GM12878 (cell line): ENCODE measurements around the gene ANKRD17. TPM values are rescaled to one million over a fixed set of nuclear protein-coding genes. Genes with fewer than 3 reads are reported as not detected.
A peak's percentile ranks its signal among the peaks of the same experiment; 100 is the strongest.

Experiments used
- ATAC-seq: fragments of 200-7000 bp; cut with Tn5 transposase; 3 replicates; pipeline ENCODE4 v1.9.1; 2020; ENCODE audit warnings: mild to moderate bottlenecking, moderate library complexity
- BruUV-seq: library from RNA; stranded (reverse); fragments of 400-500 nt; replicated peaks from 2 replicates; lab custom pipeline; 2021; lab: Mats Ljungman, UMichigan
- CTCF ChIA-PET: fragments of 300-600 bp; sonication (Branson Sonifier 250); formaldehyde crosslinking; extraction: SDS; loops from one replicate; lab custom pipeline; 2021; ENCODE audit warnings: inconsistent platforms; lab: Yijun Ruan, JAX
- POLR2A ChIA-PET: fragments of 350-600 bp; formaldehyde crosslinking; extraction: SDS; loops from one replicate; lab custom pipeline; 2021; ENCODE audit warnings: inconsistent platforms; lab: Charles Lee
- RAD21 ChIA-PET: fragments of 300-600 bp; sonication (Branson Sonifier 250); formaldehyde crosslinking; loops from one replicate; lab custom pipeline; 2023; ENCODE audit warnings: antibody characterized with exemption; ENCODE audit not compliant: unreplicated experiment; lab: Charles Lee
- SMC1A ChIA-PET: fragments of 300-600 bp; sonication (Branson Sonifier 250); formaldehyde crosslinking; loops from one replicate; lab custom pipeline; 2023; ENCODE audit not compliant: unreplicated experiment, uncharacterized antibody; lab: Charles Lee
- DNase-seq: peaks from one replicate; pipeline ENCODE4 v3.0.0-alpha.2; 2011; ENCODE audit warnings: low read depth, low spot score
- FAIRE-seq: peaks from 3 replicates; lab custom pipeline; 2011; peaks lifted over from hg19 to GRCh38; lab: Jason Lieb, UNC
- H2AFZ ChIP-seq: 2 replicates; pipeline ENCODE4 v1.6.0; 2011; ENCODE audit warnings: low read depth, low read length, control low read depth; ENCODE audit not compliant: control insufficient read depth
- H3K27ac ChIP-seq: 2 replicates; pipeline ENCODE4 v1.5.1; 2011; ENCODE audit warnings: control low read depth; ENCODE audit not compliant: control insufficient read depth, insufficient read depth
- H3K27me3 ChIP-seq, 2 experiments: replicated peaks in 1 of 2; 2 replicates each; pipeline versions ENCODE4 v1.6.0 to v1.6.1; 2011; ENCODE audit warnings: low read length in 1 of 2; ENCODE audit not compliant: control insufficient read depth in 2 of 2, insufficient read depth in 2 of 2
- H3K36me3 ChIP-seq, 2 experiments: 2 replicates each; pipeline ENCODE4 v1.5.1; 2011; ENCODE audit warnings: low read length in 1 of 2; ENCODE audit not compliant: control insufficient read depth in 2 of 2, insufficient read depth in 2 of 2
- H3K4me1 ChIP-seq: 2 replicates; pipeline ENCODE4 v1.6.1; 2011; ENCODE audit warnings: mild to moderate bottlenecking, low read length, moderate library complexity, mixed read lengths; ENCODE audit not compliant: control insufficient read depth, insufficient read depth
- H3K4me2 ChIP-seq: 2 replicates; pipeline ENCODE4 v1.6.0; 2011; ENCODE audit warnings: control low read depth; ENCODE audit not compliant: control insufficient read depth, insufficient read depth
- H3K4me3 ChIP-seq: fragments of 200-600 bp; sonication (generic); 2 replicates; pipeline ENCODE4 v1.5.1; 2016
- H3K79me2 ChIP-seq: 2 replicates; pipeline ENCODE4 v1.6.0; 2011; ENCODE audit warnings: low read length; ENCODE audit not compliant: control insufficient read depth, insufficient read depth
- H3K9ac ChIP-seq: 2 replicates; pipeline ENCODE4 v1.8.0; 2011; ENCODE audit warnings: low read length, control low read depth, mixed read lengths; ENCODE audit not compliant: control insufficient read depth, insufficient read depth
- H3K9me3 ChIP-seq: replicated peaks from 3 replicates; pipeline ENCODE4 v1.5.1; 2011; ENCODE audit warnings: mild to moderate bottlenecking, low read length; ENCODE audit not compliant: control insufficient read depth, insufficient read depth
- H4K20me1 ChIP-seq: 2 replicates; pipeline ENCODE4 v1.6.0; 2011; ENCODE audit not compliant: control insufficient read depth, insufficient read depth
- CHD1 ChIP-seq: IDR thresholded peaks from 2 replicates; pipeline ENCODE4 v1.6.1; 2012; ENCODE audit warnings: low read depth, low read length, improper control_type of control experiment
- ETV6 ChIP-seq, 2 experiments: fragments of 450-650 bp in 1 of 2; IDR thresholded peaks in 1 of 2; conservative IDR thresholded peaks in 1 of 2; 2 replicates each; pipeline ENCODE4 v1.6.1; 2014; ENCODE audit warnings: antibody characterized with exemption in 1 of 2, borderline replicate concordance in 1 of 2, low read depth in 1 of 2, mild to moderate bottlenecking in 1 of 2, moderate library complexity in 1 of 2
- EZH2 ChIP-seq: IDR thresholded peaks from 2 replicates; pipeline ENCODE4 v1.6.1; 2012; ENCODE audit warnings: low read depth, mild to moderate bottlenecking, control low read depth, inconsistent platforms, low read length, borderline replicate concordance; ENCODE audit not compliant: control insufficient read depth
- IKZF1 ChIP-seq: fragments of 450-650 bp; conservative IDR thresholded peaks from 2 replicates; pipeline ENCODE4 v1.6.1; 2017; ENCODE audit warnings: antibody characterized with exemption, mild to moderate bottlenecking
- NR2F1 ChIP-seq: fragments of 450-650 bp; conservative IDR thresholded peaks from 2 replicates; pipeline ENCODE4 v1.6.1; 2017; ENCODE audit warnings: mild to moderate bottlenecking
- POU2F2 ChIP-seq: IDR thresholded peaks from 3 replicates; pipeline ENCODE4 v1.6.1; 2011; ENCODE audit warnings: low read depth, mild to moderate bottlenecking, low read length, borderline replicate concordance
- RCOR1 ChIP-seq: conservative IDR thresholded peaks from 2 replicates; pipeline ENCODE4 v1.6.1; 2012; ENCODE audit warnings: low read depth, low read length, improper control_type of control experiment
- RUNX3 ChIP-seq: IDR thresholded peaks from 2 replicates; pipeline ENCODE4 v1.6.1; 2012; ENCODE audit warnings: low read length, inconsistent platforms
- SIN3A ChIP-seq: IDR thresholded peaks from 2 replicates; pipeline ENCODE4 v1.6.1; 2012; ENCODE audit warnings: low read depth, low read length, improper control_type of control experiment
- SMC3 ChIP-seq: IDR thresholded peaks from 2 replicates; pipeline ENCODE4 v1.6.1; 2011; ENCODE audit warnings: low read length, improper control_type of control experiment, borderline replicate concordance
- SREBF1 ChIP-seq: IDR thresholded peaks from 2 replicates; pipeline ENCODE4 v1.6.1; 2012; ENCODE audit warnings: mild to moderate bottlenecking, low read length
- TAF1 ChIP-seq: IDR thresholded peaks from 2 replicates; pipeline ENCODE4 v1.6.1; 2011; ENCODE audit warnings: mild to moderate bottlenecking, low read depth, low read length, borderline replicate concordance
- TCF7 ChIP-seq: IDR thresholded peaks from 2 replicates; pipeline ENCODE4 v1.6.1; 2014; ENCODE audit warnings: antibody characterized with exemption, borderline replicate concordance
- USF2 ChIP-seq: IDR thresholded peaks from 2 replicates; pipeline ENCODE4 v1.6.1; 2011; ENCODE audit warnings: low read depth, low read length, improper control_type of control experiment, borderline replicate concordance
- ZNF24 ChIP-seq: fragments of 450-650 bp; IDR thresholded peaks from 2 replicates; pipeline ENCODE4 v1.6.1; 2017; ENCODE audit warnings: antibody characterized with exemption, mild to moderate bottlenecking
- WGBS: methylation state at CpG from one replicate; pipeline ENCODE4 v1.1.6; 2016; ENCODE audit warnings: low lambda C conversion rate; ENCODE audit not compliant: insufficient replicate concordance, insufficient coverage; ENCODE audit errors: missing lambda C conversion rate; 5-methylcytosine and 5-hydroxymethylcytosine counted together
- in situ Hi-C: fragments of 300-500 bp; cut with MboI; formaldehyde crosslinking; loops from 9 replicates; pipeline ENCODE4 v1.14.3; 2018; ENCODE audit warnings: mixed read lengths
- intact Hi-C: fragments of 100-400 bp; cut with micrococcal nuclease; formaldehyde crosslinking; loops from one replicate; pipeline ENCODE4 v1.14.2; 2022; ENCODE audit not compliant: unreplicated experiment
- polyA plus RNA-seq, 11 experiments: library from polyadenylated mRNA; depleted of rRNA in 4 of 11; unstranded in 6 of 11; stranded (reverse) in 5 of 11; fragments of >200 nt; fragmentation: Nextera tagmentation in 4 of 11; fragmentation: Illumina TruSeq in 1 of 11; extraction: Ambion mirVana in 4 of 11; extraction: Trizol in 1 of 11; gene quantifications; 1 replicate in 1 of 11; 2 replicates in 10 of 11; pipeline versions ENCODE4 v1.2.1 to v1.2.3, GENCODE V29; 2011 to 2016; ENCODE audit warnings: inconsistent platforms in 2 of 11, missing spikeins in 2 of 11, low read depth in 1 of 11
- total RNA-seq, 4 experiments: library from RNA; depleted of rRNA in 3 of 4; stranded (reverse); fragments of >200 nt in 3 of 4; fragmentation: Illumina TruSeq in 1 of 4; extraction: Trizol in 1 of 4; gene quantifications; 2 replicates each; pipeline versions ENCODE4 v1.2.1 to v1.2.3, GENCODE V29; 2013 to 2021
- TF ChIP-seq, protein P1 (sequence below): fragments of 450-650 bp; formaldehyde crosslinking; IDR thresholded peaks from 2 replicates; pipeline ENCODE4 v1.4.0; 2020; ENCODE audit warnings: mild to moderate bottlenecking, moderate library complexity
- TF ChIP-seq, protein P2 (sequence below): fragments of 450-650 bp; IDR thresholded peaks from 2 replicates; pipeline ENCODE4 v1.6.1; 2017; ENCODE audit warnings: low read depth, mild to moderate bottlenecking, moderate library complexity

Gene ANKRD17
- total and polyA plus RNA-seq, 10 of the 15 experiments (the other 5 are each of a cell fraction or from before 2014, with no cell fraction given), result 11.7 to 46.5 (median 32.6) TPM

- Histone ChIP-seq H2AFZ (no peak overlapping the region; the same call in 1 of the 2 replicates), H3K27me3 (no peaks in the 10 kb centered on the region), H3K4me2 (peak overlapping the region; percentile 68), H3K4me1 (peaks cover 4% of the 10 kb centered on the region; the same call in 1 of the 2 replicates), H4K20me1 (no peaks in the 10 kb centered on the region), H3K9ac (0 out of 2 replicates have a peak overlapping the region, but pooled peaks have one; percentile 26), H3K79me2 (peaks cover 29% of the 10 kb centered on the region), H3K27ac (peak overlapping the region; percentile 57), H3K36me3 (peaks cover 0 to 9% of the 10 kb centered on the region in 2 experiments), H3K4me3 (peak overlapping the region; percentile 54; the same call in 1 of the 2 replicates), H3K9me3 (no peaks in the 10 kb centered on the region)
- in situ Hi-C loops (loop anchor here (25.0 kb wide), 1 partner anchor 1095 kb away; the partner anchor contains the start of gene MTHFD2L), intact Hi-C loops (no loop called here)
- ChIA-PET RAD21 (interaction anchor here (1.0 to 3.4 kb wide), 3 partner anchors 13 to 189 kb away, joined by 3 to 15 read pairs (median 4); no protein-coding TSS in a partner anchor), SMC1A (interaction anchor here (1.1 to 2.4 kb wide), 6 partner anchors 11 to 193 kb away, joined by 3 to 16 read pairs (median 4); no protein-coding TSS in a partner anchor), CTCF (interaction anchor here (0.7 to 1.3 kb wide), 5 partner anchors 9 to 190 kb away, joined by 3 to 7 read pairs (median 3); no protein-coding TSS in a partner anchor), POLR2A (interaction anchor here (0.8 to 5.2 kb wide), 3 partner anchors 9 to 192 kb away, joined by 3 to 27 read pairs (median 4); partner anchors contain the start of gene ANKRD17)
- ATAC-seq (no peak), FAIRE-seq (peak; percentile 31), DNase-seq (no peak)
- no TSS peak for BruUV-seq
- 44% methylated on average over 2 of the region's 2 CpGs for WGBS
- no peak for TF ChIP-seq RCOR1
- no peak for TF ChIP-seq SREBF1
- TF ChIP-seq IKZF1, result no peak; the same call in 1 of the 2 replicates
- no peak for TF ChIP-seq CHD1
- no peak for TF ChIP-seq SIN3A
- TF ChIP-seq NR2F1, result 0 out of 2 replicates have a peak, but pooled peaks have one; percentile 39
- no peak for TF ChIP-seq SMC3
- no peak for TF ChIP-seq POU2F2
- TF ChIP-seq, protein P1, sequence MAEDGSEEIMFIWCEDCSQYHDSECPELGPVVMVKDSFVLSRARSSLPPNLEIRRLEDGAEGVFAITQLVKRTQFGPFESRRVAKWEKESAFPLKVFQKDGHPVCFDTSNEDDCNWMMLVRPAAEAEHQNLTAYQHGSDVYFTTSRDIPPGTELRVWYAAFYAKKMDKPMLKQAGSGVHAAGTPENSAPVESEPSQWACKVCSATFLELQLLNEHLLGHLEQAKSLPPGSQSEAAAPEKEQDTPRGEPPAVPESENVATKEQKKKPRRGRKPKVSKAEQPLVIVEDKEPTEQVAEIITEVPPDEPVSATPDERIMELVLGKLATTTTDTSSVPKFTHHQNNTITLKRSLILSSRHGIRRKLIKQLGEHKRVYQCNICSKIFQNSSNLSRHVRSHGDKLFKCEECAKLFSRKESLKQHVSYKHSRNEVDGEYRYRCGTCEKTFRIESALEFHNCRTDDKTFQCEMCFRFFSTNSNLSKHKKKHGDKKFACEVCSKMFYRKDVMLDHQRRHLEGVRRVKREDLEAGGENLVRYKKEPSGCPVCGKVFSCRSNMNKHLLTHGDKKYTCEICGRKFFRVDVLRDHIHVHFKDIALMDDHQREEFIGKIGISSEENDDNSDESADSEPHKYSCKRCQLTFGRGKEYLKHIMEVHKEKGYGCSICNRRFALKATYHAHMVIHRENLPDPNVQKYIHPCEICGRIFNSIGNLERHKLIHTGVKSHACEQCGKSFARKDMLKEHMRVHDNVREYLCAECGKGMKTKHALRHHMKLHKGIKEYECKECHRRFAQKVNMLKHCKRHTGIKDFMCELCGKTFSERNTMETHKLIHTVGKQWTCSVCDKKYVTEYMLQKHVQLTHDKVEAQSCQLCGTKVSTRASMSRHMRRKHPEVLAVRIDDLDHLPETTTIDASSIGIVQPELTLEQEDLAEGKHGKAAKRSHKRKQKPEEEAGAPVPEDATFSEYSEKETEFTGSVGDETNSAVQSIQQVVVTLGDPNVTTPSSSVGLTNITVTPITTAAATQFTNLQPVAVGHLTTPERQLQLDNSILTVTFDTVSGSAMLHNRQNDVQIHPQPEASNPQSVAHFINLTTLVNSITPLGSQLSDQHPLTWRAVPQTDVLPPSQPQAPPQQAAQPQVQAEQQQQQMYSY (CRISPR knock-in tag), result no peak
- no peak for TF ChIP-seq EZH2
- TF ChIP-seq TCF7, result no peak
- TF ChIP-seq USF2, result no peak
- TF ChIP-seq, protein P2, sequence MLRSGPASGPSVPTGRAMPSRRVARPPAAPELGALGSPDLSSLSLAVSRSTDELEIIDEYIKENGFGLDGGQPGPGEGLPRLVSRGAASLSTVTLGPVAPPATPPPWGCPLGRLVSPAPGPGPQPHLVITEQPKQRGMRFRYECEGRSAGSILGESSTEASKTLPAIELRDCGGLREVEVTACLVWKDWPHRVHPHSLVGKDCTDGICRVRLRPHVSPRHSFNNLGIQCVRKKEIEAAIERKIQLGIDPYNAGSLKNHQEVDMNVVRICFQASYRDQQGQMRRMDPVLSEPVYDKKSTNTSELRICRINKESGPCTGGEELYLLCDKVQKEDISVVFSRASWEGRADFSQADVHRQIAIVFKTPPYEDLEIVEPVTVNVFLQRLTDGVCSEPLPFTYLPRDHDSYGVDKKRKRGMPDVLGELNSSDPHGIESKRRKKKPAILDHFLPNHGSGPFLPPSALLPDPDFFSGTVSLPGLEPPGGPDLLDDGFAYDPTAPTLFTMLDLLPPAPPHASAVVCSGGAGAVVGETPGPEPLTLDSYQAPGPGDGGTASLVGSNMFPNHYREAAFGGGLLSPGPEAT, result peak; percentile 62; the same call in 1 of the 2 replicates
- TF ChIP-seq ETV6 (conservative IDR thresholded peaks at IDR 0.05 in 1 of 2, IDR thresholded peaks at IDR 0.05 in 1 of 2; ENCODE audit: borderline replicate concordance in 1 of 2, low read depth in 1 of 2), result no peak
- peak; percentile 77 for TF ChIP-seq ZNF24
- TF ChIP-seq TAF1, result no peak
- TF ChIP-seq RUNX3, result peak; percentile 77
These were observed 191.7 kb downstream of the ANKRD17 start for GRCh38 chr4:73066928-73067327.
